SK-N-SH treated with all-trans-retinoic acid at 6 μM for 48 hours (cell line): Measurements from ENCODE around the gene AP3S1.

Source experiments
- ATAC-seq: fragments of 200-7000 bp; cut with Tn5 transposase; 3 replicates; pipeline ENCODE4 v1.9.1; 2020; ENCODE audit warnings: mild to moderate bottlenecking, moderate library complexity
- ARNTL ChIP-seq: fragments of 450-650 bp; formaldehyde crosslinking; IDR thresholded peaks from 2 replicates; pipeline ENCODE4 v1.5.0; 2020; ENCODE audit warnings: low read depth, mild to moderate bottlenecking, moderate library complexity, borderline replicate concordance
- BACH2 ChIP-seq: fragments of 250-450 bp; sonication (Bioruptor Pico); IDR thresholded peaks from 2 replicates; pipeline ENCODE4 v1.9.0; 2021; ENCODE audit warnings: mild to moderate bottlenecking, borderline replicate concordance
- ESRRG ChIP-seq: fragments of 250-450 bp; sonication (Bioruptor Pico); IDR thresholded peaks from 2 replicates; pipeline ENCODE4 v1.6.1; 2021; ENCODE audit warnings: mild to moderate bottlenecking
- ISL1 ChIP-seq: fragments of 250-450 bp; sonication (Bioruptor Pico); IDR thresholded peaks from 2 replicates; pipeline ENCODE4 v2.1.2; 2022; ENCODE audit warnings: mild to moderate bottlenecking, moderate library complexity
- PATZ1 ChIP-seq: fragments of 250-450 bp; sonication (Bioruptor Pico); IDR thresholded peaks from 2 replicates; pipeline ENCODE4 v1.8.0; 2020; ENCODE audit warnings: mild to moderate bottlenecking, moderate library complexity, borderline replicate concordance
- POU6F1 ChIP-seq: fragments of 250-450 bp; sonication (Bioruptor Pico); IDR thresholded peaks from 2 replicates; pipeline ENCODE4 v1.8.0; 2021; ENCODE audit warnings: low read depth, mild to moderate bottlenecking, moderate library complexity, borderline replicate concordance
- PPARA ChIP-seq: fragments of 250-450 bp; sonication (Bioruptor Pico); IDR thresholded peaks from 2 replicates; pipeline ENCODE4 v1.5.0; 2020; ENCODE audit warnings: mild to moderate bottlenecking, borderline replicate concordance
- RARB ChIP-seq: fragments of 250-450 bp; sonication (Bioruptor Pico); IDR thresholded peaks from 2 replicates; pipeline ENCODE4 v1.8.0; 2021; ENCODE audit warnings: mild to moderate bottlenecking, moderate library complexity
- SNAI2 ChIP-seq: fragments of 250-450 bp; sonication (Bioruptor Pico); IDR thresholded peaks from 2 replicates; pipeline ENCODE4 v1.5.0; 2020; ENCODE audit warnings: mild to moderate bottlenecking, moderate library complexity
- TCF4 ChIP-seq: fragments of 250-450 bp; sonication (Bioruptor Pico); IDR thresholded peaks from 2 replicates; pipeline ENCODE4 v1.8.0; 2021; ENCODE audit warnings: mild to moderate bottlenecking, moderate library complexity, borderline replicate concordance
- TOX ChIP-seq: fragments of 250-450 bp; sonication (Bioruptor Pico); IDR thresholded peaks from 2 replicates; pipeline ENCODE4 v1.8.0; 2021; ENCODE audit warnings: mild to moderate bottlenecking, moderate library complexity, borderline replicate concordance
- TSHZ2 ChIP-seq: fragments of 250-450 bp; sonication (Bioruptor Pico); IDR thresholded peaks from 2 replicates; pipeline ENCODE4 v1.5.0; 2020; ENCODE audit warnings: mild to moderate bottlenecking, moderate library complexity
- ZFP3 ChIP-seq: fragments of 250-450 bp; sonication (Bioruptor Pico); IDR thresholded peaks from 2 replicates; pipeline ENCODE4 v1.5.0; 2020; ENCODE audit warnings: mild to moderate bottlenecking, moderate library complexity
- ZFP30 ChIP-seq: fragments of 450-650 bp; formaldehyde crosslinking; IDR thresholded peaks from 2 replicates; pipeline ENCODE4 v1.5.0; 2022; ENCODE audit warnings: mild to moderate bottlenecking, moderate library complexity
- ZNF565 ChIP-seq: fragments of 450-650 bp; formaldehyde crosslinking; conservative IDR thresholded peaks from 2 replicates; pipeline ENCODE4 v1.5.0; 2020; ENCODE audit warnings: low read depth, mild to moderate bottlenecking, moderate library complexity
- ZNF70 ChIP-seq: fragments of 450-650 bp; formaldehyde crosslinking; IDR thresholded peaks from 2 replicates; pipeline ENCODE4 v1.5.0; 2020; ENCODE audit warnings: mild to moderate bottlenecking, moderate library complexity
- TF ChIP-seq, protein P1 (sequence below): fragments of 250-450 bp; sonication (Bioruptor Pico); IDR thresholded peaks from 2 replicates; pipeline ENCODE4 v1.5.1; 2021; ENCODE audit warnings: mild to moderate bottlenecking, moderate library complexity
- TF ChIP-seq, protein P2 (sequence below): fragments of 250-450 bp; sonication (Bioruptor Pico); IDR thresholded peaks from 2 replicates; pipeline ENCODE4 v1.5.1; 2020; ENCODE audit warnings: low read depth, mild to moderate bottlenecking, moderate library complexity

AP3S1 gene

GRCh38 chr5:115952588-115952987 lies 110.9 kb downstream of the AP3S1 start:
- TF ChIP-seq, protein P1, sequence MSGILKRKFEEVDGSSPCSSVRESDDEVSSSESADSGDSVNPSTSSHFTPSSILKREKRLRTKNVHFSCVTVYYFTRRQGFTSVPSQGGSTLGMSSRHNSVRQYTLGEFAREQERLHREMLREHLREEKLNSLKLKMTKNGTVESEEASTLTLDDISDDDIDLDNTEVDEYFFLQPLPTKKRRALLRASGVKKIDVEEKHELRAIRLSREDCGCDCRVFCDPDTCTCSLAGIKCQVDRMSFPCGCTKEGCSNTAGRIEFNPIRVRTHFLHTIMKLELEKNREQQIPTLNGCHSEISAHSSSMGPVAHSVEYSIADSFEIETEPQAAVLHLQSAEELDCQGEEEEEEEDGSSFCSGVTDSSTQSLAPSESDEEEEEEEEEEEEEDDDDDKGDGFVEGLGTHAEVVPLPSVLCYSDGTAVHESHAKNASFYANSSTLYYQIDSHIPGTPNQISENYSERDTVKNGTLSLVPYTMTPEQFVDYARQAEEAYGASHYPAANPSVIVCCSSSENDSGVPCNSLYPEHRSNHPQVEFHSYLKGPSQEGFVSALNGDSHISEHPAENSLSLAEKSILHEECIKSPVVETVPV (CRISPR knock-in tag): no peak
- TF ChIP-seq ZNF70 (CRISPR knock-in tag) (no peak), POU6F1 (CRISPR knock-in tag) (no peak), TSHZ2 (CRISPR knock-in tag) (no peak), TOX (CRISPR knock-in tag) (no peak), ZFP3 (CRISPR knock-in tag) (no peak), ESRRG (CRISPR knock-in tag) (no peak), ZFP30 (CRISPR knock-in tag) (no peak)
- no peak for ATAC-seq

- TF ChIP-seq PATZ1 (no peak), TOX (CRISPR knock-in tag) (no peak), TCF4 (CRISPR knock-in tag) (no peak), BACH2 (CRISPR knock-in tag) (no peak)
- no peak for ATAC-seq
These were observed 112.4 kb downstream of the AP3S1 start for GRCh38 chr5:115954144-115954543.

GRCh38 chr5:115956957-115957356 lies 115.2 kb downstream of the AP3S1 start:
- ATAC-seq: no peak
- TF ChIP-seq ARNTL (no peak), ZNF565 (CRISPR knock-in tag) (no peak)

DNA sequence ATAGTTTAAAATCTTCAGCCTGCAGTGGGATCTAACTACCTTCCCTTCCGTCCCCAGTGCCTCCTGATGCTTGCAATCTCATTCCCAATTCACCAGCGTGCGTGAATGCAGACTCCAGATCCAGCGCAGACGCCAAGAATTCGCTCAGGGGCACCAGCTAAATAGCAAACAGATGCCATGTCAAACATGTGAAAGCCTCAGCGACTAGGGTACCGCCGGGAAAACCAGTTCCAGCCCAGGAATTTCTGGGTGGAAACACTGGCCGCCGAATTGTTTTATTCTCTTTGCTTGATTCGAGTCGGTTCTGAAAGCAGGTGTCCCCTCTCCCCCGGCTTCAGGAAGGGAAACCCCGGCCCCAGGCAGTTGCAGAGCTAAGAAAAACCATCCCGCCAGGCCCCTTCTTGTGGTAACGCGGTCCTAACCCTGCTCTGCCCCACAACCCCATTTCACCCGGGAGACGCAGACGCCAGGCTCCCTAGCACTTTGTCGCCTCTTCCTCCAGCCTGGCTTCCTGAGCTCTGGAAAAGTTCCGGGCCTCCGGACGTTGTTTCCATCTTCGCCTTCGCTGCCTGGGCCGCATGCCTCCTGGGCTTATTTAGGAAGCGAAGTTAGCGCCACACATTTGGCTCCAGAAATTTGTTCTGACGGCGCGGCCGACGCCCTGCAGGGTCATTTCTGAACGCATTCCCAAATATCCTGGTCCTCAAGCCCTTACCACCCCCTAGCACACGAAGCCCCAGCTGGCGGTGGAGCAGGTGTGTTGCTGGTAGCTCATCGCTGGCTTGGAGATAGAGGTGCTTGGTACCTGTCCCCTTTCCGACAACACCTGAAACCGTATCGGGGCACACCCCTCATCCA lies 119.9 kb downstream of the AP3S1 start:
- ATAC-seq: peak; percentile 79
- no peak for TF ChIP-seq PATZ1
- no peak for TF ChIP-seq RARB
- no peak for TF ChIP-seq PPARA
- TF ChIP-seq, protein P1 (CRISPR knock-in tag): no peak
- TF ChIP-seq SNAI2 (CRISPR knock-in tag): no peak
- peak; percentile 49; the same call in 1 of the 2 replicates for TF ChIP-seq TCF4 (CRISPR knock-in tag)
- TF ChIP-seq ISL1 (CRISPR knock-in tag): no peak
- TF ChIP-seq TSHZ2 (CRISPR knock-in tag): peak; percentile 24; the same call in 1 of the 2 replicates
- TF ChIP-seq TOX (CRISPR knock-in tag): no peak
- no peak for TF ChIP-seq BACH2 (CRISPR knock-in tag)
- TF ChIP-seq, protein P2, sequence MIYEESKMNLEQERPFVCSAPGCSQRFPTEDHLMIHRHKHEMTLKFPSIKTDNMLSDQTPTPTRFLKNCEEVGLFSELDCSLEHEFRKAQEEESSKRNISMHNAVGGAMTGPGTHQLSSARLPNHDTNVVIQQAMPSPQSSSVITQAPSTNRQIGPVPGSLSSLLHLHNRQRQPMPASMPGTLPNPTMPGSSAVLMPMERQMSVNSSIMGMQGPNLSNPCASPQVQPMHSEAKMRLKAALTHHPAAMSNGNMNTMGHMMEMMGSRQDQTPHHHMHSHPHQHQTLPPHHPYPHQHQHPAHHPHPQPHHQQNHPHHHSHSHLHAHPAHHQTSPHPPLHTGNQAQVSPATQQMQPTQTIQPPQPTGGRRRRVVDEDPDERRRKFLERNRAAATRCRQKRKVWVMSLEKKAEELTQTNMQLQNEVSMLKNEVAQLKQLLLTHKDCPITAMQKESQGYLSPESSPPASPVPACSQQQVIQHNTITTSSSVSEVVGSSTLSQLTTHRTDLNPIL (CRISPR knock-in tag): no peak
